Lower lobe of right lung (tissue), 2 donors: ENCODE results near the gene CCNY. TPM values are rescaled to one million over a fixed set of nuclear protein-coding genes. Genes with fewer than 3 reads are reported as not detected.
A peak's percentile ranks its signal among the peaks of the same experiment; 100 is the strongest.
"Not testable (repeated sequence)": the region's sequence is repeated elsewhere in the genome, so short reads cannot be mapped to it uniquely, and the experiment has no call there.

Experiments used
- ATAC-seq, 2 donors: fragments of 200-7000 bp; cut with Tn5 transposase; one replicate each; pipeline ENCODE4 v1.9.1; 2020 to 2022; ENCODE audit warnings: mild to moderate bottlenecking in 2 of 2, moderate library complexity in 2 of 2
- DNase-seq: peaks from one replicate; pipeline ENCODE4 v3.0.0-alpha.2; 2020
- H3K27ac ChIP-seq: fragments of 200-600 bp; one replicate; pipeline ENCODE4 v1.8.0; 2022
- H3K27me3 ChIP-seq: fragments of 200-600 bp; one replicate; pipeline ENCODE4 v1.8.0; 2022; ENCODE audit warnings: low read depth
- H3K36me3 ChIP-seq: fragments of 200-600 bp; one replicate; pipeline ENCODE4 v1.8.0; 2022; ENCODE audit warnings: mild to moderate bottlenecking
- H3K4me1 ChIP-seq: fragments of 200-600 bp; one replicate; pipeline ENCODE4 v1.8.0; 2022
- H3K4me3 ChIP-seq: fragments of 200-600 bp; one replicate; pipeline ENCODE4 v1.8.0; 2022; ENCODE audit warnings: mild to moderate bottlenecking
- H3K9me3 ChIP-seq: fragments of 200-600 bp; one replicate; pipeline ENCODE4 v1.8.0; 2022
- CTCF ChIP-seq: fragments of 200-600 bp; IDR thresholded peaks from one replicate; pipeline ENCODE4 v1.8.0; 2022; ENCODE audit warnings: antibody characterized with exemption, mild to moderate bottlenecking
- intact Hi-C: fragments of 100-400 bp; cut with DNase I; formaldehyde crosslinking; loops from one replicate; pipeline ENCODE4 v1.11.0; 2022
- total RNA-seq: library from RNA; stranded (reverse); fragmentation: NEBNext Ultra II Directional; extraction: Animal tissue kit (Norgen Biotek cat#: 25700); gene quantifications from one replicate; pipeline ENCODE4 v1.2.1, GENCODE V29; 2021
- donor health status: DM: no; HTN: yes; CAD: no; lungs with severe emphysema.

CCNY gene
- total RNA-seq, 1 donor from 2014 or later: 64.5 TPM

GRCh38 chr10:35397953-35398352 is 61.6 kb downstream of the CCNY start:
- intact Hi-C loops: no loop called here
- TF ChIP-seq CTCF: no peak
- ATAC-seq (no peak), DNase-seq (no peak)
- Histone ChIP-seq H3K27me3 (no peaks in the 10 kb centered on the region), H3K4me1 (peaks cover 80% of the 10 kb centered on the region), H3K27ac (peak overlapping the region; percentile 13), H3K9me3 (no peaks in the 10 kb centered on the region), H3K36me3 (no peaks in the 10 kb centered on the region), H3K4me3 (no peak overlapping the region)

DNA sequence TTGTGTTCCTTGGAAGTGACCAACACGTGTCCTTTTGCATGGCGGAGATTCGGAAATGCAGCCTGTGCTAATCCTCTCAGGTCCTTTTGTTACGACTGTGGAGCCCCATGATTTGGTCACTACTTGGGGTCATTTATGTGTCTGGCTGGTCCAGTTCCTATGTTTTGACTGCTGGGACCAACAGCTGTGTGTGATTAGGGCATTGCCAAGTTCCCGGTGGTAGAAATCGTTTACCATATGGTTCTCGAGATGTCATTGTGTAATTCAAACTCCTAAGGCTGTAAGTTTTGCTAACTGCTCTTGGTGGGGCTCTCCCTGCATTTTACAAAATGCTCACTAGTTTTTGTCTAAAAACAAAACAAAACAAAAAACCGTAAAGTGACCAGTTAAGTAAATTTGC is 62.0 kb downstream of the CCNY start:
- no peak for TF ChIP-seq CTCF
- no peaks in the 10 kb centered on the region for H3K27me3 ChIP-seq
- ATAC-seq (no peak), DNase-seq (no peak)
- peak overlapping the region; percentile 26 for H3K27ac ChIP-seq
- peaks cover 2% of the 10 kb centered on the region for H3K9me3 ChIP-seq
- no peaks in the 10 kb centered on the region for H3K36me3 ChIP-seq
- H3K4me3 ChIP-seq: no peak overlapping the region
- peaks cover 80% of the 10 kb centered on the region for H3K4me1 ChIP-seq
- intact Hi-C loops: no loop called here

GRCh38 chr10:35398908-35399307 is 62.6 kb downstream of the CCNY start:
- H3K4me1 ChIP-seq: peaks cover 80% of the 10 kb centered on the region
- H3K27ac ChIP-seq: peak overlapping the region; percentile 26
- no peak for ATAC-seq

DNA sequence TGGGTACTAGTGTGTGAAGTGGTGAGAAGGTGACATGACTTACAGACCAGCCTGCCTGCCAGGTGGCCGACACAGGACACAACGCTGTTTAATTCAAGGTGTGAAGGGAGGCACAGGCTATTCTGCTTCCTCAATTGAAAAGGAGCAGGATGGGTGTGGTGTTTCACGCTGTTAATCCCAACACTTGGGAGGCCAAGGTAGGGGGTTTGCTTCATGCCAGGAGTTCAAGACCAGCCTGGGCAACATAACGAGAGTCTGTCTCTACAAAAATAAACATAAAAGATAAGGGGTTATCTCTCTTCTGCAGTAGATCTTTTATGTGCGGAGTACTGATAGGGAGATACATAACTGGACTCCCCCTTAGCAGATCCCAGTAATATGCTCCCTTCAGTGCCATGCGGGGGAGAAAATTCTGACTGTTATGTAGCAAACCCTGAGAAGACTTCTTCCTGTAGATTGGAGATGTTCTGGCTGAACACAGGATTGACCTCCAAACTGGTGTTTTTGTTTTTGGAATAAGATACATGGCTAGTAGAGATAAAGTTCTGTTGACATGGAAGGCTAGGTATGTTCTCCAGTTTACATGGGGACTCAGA is 63.2 kb downstream of the CCNY start:
- Histone ChIP-seq H3K4me3 (no peak overlapping the region), H3K27me3 (no peaks in the 10 kb centered on the region), H3K4me1 (peaks cover 80% of the 10 kb centered on the region), H3K27ac (no peak overlapping the region), H3K9me3 (peaks cover 5% of the 10 kb centered on the region), H3K36me3 (no peaks in the 10 kb centered on the region)
- intact Hi-C loops: no loop called here
- ATAC-seq (no peak), DNase-seq (no peak)
- no peak for TF ChIP-seq CTCF

More at GRCh38 chr10:35398908-35399307, 62.6 kb downstream of the CCNY start:
- H3K36me3 ChIP-seq: no peaks in the 10 kb centered on the region
- TF ChIP-seq CTCF: no peak
- no peak for DNase-seq
- intact Hi-C loops: no loop called here
- H3K4me3 ChIP-seq: no peak overlapping the region
- no peaks in the 10 kb centered on the region for H3K27me3 ChIP-seq
- H3K9me3 ChIP-seq: peaks cover 5% of the 10 kb centered on the region

- H3K9me3 ChIP-seq: peaks cover 5% of the 10 kb centered on the region
- DNase-seq: no peak
- no peaks in the 10 kb centered on the region for H3K27me3 ChIP-seq
- no peak for TF ChIP-seq CTCF
- H3K4me1 ChIP-seq: peaks cover 82% of the 10 kb centered on the region
- peak overlapping the region; percentile 42 for H3K27ac ChIP-seq
- no peak overlapping the region for H3K4me3 ChIP-seq
- intact Hi-C loops: no loop called here
- H3K36me3 ChIP-seq: no peaks in the 10 kb centered on the region
- peak; percentile 82 for ATAC-seq
These were observed 64.4 kb downstream of the CCNY start for GRCh38 chr10:35400595-35401268.

GRCh38 chr10:35403491-35403890 is 67.2 kb downstream of the CCNY start:
- H3K36me3 ChIP-seq, H3K4me3 ChIP-seq, H3K27me3 ChIP-seq, ATAC-seq, H3K9me3 ChIP-seq, DNase-seq, intact Hi-C loops: not testable (repeated sequence)
- Histone ChIP-seq H3K4me1 (peaks cover 57% of the 10 kb centered on the region), H3K27ac (peak overlapping the region; percentile 41)

GRCh38 chr10:35404077-35404476 is 67.8 kb downstream of the CCNY start:
- intact Hi-C loops, ATAC-seq, H3K4me3 ChIP-seq, H3K9me3 ChIP-seq, H3K36me3 ChIP-seq, H3K27me3 ChIP-seq: not testable (repeated sequence)
- peak; percentile 54 for DNase-seq
- peaks cover 57% of the 10 kb centered on the region for H3K4me1 ChIP-seq
- H3K27ac ChIP-seq: peak overlapping the region; percentile 41

DNA sequence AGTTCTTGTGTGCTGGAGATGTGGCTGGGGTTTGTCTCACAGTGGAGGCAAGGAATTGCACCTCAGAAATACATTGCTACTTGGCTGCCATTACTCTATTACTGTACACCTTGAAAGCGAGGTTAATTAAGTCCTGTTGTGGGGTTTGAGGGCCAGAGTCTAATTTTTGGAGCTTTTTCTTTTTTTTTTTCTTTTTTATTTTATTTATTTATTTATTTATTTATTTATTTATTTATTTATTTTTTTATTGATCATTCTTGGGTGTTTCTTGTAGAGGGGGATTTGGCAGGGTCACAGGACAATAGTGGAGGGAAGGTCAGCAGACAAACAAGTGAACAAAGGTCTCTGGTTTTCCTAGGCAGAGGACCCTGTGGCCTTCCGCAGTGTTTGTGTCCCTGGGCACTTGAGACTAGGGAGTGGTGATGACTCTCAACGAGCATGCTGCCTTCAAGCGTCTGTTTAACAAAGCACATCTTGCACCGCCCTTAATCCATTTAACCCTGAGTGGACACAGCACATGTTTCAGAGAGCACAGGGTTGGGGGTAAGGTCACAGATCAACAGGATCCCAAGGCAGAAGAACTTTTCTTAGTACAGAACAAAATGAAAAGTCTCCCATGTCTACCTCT is 69.8 kb downstream of the CCNY start:
- DNase-seq, H3K4me3 ChIP-seq, H3K27me3 ChIP-seq, H3K36me3 ChIP-seq, H3K9me3 ChIP-seq, H3K27ac ChIP-seq, intact Hi-C loops: not testable (repeated sequence)
- peaks cover 47% of the 10 kb centered on the region for H3K4me1 ChIP-seq
- peak in 1 of 2 donors; percentile 61 for ATAC-seq
